Stimulated activated CD8-positive, alpha-beta memory T cell treated with anti-CD3 and anti-CD28 coated beads, Interleukin-12 subunit alpha, Interleukin-12 subunit beta, amount 100 ng/mL, for 1 hour (primary cell): Measurements from ENCODE around the gene TWIST1.

Experiments
- DNase-seq: peaks from one replicate; pipeline ENCODE4 v3.0.0-alpha.2; 2020; ENCODE audit warnings: low read depth

Gene TWIST1

DNA sequence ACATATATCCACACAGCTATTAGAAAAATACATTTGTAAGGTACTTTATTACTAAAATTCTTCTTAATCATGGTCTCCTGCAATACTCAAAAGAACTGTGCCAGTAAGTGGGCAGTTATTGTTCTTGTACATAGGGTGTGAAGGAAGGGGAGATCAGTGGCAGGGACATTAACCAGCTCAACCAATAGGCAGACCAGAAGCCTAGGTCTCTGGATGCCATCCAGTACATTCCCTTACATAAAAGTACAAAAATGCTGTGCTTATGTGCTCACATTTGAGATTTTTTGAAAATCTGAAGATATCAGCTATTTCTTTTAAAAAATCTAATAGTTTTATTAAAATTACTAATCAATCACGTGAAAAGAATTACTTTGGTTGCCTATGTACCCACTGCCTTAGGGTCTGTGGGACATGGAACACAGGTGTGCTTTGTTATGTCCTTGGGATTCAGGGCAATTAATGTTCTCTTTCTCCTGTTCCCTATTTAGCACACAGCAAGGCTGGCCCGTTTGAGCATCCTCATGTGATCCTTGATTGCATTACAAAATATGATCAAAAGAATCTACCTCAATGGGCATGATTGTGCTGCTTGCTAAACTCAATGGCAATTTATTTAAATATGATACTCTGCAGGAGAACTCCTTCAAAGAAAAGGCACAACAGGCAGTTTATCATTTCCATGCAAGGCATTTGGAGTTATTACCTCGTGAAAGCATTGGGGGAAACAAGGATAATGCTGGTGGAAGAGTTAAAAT lies 22.7 kb downstream of the TWIST1 start:
- no peak for DNase-seq

DNA sequence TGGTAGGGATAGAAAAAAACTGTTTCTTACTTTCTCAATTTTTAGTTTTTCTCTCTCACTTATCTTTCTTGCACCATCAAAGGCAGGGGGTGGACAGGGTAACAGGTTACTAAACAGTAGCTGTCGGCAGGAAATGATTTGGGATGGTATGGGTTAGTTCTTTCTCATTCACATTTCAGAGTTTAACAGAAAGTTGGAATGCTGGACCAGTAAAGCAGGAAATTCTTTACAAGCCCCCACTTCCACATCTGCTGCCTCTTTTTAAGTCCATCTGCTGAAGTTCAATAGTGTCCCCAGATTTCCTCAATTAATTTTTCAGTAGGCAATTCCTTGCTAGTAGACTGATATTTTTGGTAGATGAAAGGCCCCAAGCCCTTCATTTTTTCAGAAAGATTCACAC lies 23.3 kb downstream of the TWIST1 start:
- DNase-seq, result no peak

DNA sequence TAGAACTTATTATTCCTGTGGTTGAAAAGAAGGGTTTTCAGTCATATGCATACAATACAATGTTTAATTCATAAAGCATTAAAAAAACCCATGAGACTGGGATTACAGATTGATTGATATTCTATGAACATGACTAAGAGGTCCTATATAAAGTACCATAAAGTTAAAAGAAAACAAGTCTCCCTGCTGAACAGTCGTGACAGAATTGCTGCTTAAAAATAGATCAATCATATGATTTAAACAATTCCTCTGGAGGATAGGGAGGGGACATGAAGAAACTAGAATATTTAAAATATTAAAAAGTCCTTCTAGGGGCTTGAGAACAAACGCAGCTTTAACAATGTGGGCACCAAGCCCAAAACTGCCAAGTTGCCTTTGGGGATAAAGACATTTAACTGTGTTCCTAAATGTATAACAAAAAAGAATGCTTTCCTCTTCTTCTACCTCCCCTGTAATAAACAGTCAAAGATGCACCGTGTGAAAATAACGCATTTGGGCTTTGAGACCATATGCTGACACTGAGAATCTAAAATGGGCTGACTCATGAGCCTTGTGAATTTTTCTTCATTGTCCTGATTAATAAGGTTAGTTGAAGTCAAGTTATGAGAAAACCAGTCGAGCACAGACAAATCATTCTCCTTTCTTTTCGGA lies 25.8 kb downstream of the TWIST1 start:
- DNase-seq, result no peak

GRCh38 chr7:19090526-19090925 lies 26.9 kb downstream of the TWIST1 start:
- DNase-seq, result no peak

GRCh38 chr7:19089797-19090196 lies 27.6 kb downstream of the TWIST1 start:
- no peak for DNase-seq

- no peak for DNase-seq
Observed at GRCh38 chr7:19089378-19089777, 28.1 kb downstream of the TWIST1 start.

GRCh38 chr7:19080093-19080492 lies 37.3 kb downstream of the TWIST1 start:
- DNase-seq, result no peak

DNA sequence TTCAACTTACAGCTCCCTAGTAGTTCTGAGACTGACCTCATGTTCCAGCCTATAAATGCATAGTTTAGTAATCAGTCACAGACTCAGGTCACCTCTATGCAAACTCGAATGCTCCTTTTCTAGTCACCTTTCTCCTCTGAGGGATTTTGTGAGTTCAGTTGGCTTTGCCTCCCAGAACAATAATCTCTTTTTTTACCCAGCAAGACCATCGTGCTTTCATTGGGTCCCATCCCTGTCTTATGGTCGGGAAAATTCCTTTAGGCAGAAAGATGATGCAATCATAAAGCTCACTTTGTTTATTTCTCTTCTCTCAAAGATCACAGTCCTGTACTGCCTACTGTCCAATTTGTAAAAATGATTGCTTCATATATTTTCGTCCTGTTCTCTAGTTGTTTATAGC lies 38.4 kb downstream of the TWIST1 start:
- no peak for DNase-seq

DNA sequence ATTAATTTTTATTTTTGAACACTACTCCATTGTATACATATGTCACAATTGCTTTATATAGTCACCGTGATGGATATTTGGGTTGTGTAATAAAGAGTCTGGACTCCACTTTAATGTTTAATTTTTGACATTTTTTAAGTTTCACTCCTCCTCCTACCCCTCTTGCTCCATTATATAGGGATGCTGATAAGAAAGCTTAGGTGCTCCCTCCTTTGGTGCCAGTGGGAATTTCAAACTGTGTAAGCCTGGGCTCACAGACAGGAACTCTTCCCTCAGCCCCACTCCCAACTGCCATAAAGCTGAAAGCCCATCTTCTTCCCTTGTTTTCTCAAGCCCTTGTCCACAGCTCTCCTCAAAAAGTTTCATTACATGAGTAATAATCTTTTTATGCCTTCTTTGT lies 47.6 kb downstream of the TWIST1 start:
- DNase-seq, result no peak

GRCh38 chr7:19066170-19066569 lies 51.3 kb downstream of the TWIST1 start:
- DNase-seq, result no peak
